Activated CD8-positive, alpha-beta memory T cell treated with anti-CD3 and anti-CD28 coated beads for 48 hours (primary cell): ENCODE measurements around the gene BPIFB4.
"Not testable (repeated sequence)": the region's sequence is repeated elsewhere in the genome, so short reads cannot be mapped to it uniquely, and the experiment has no call there.

Source experiments
- DNase-seq, 3 experiments: peaks; one replicate each; pipeline ENCODE4 v3.0.0-alpha.2; 2020; ENCODE audit warnings: low read depth in 2 of 3, low spot score in 2 of 3

Gene BPIFB4

GRCh38 chr20:33115501-33115900 lies 36.1 kb downstream of the BPIFB4 start:
- not testable (repeated sequence) for DNase-seq

- no peak for DNase-seq
Measured at GRCh38 chr20:33119725-33120720, 40.6 kb downstream of the BPIFB4 start.

GRCh38 chr20:33120934-33121333 lies 41.5 kb downstream of the BPIFB4 start:
- no peak for DNase-seq

- not testable (repeated sequence) for DNase-seq
Measured at GRCh38 chr20:33122297-33122696, 42.9 kb downstream of the BPIFB4 start.

GRCh38 chr20:33124261-33124660 lies 44.8 kb downstream of the BPIFB4 start:
- no peak for DNase-seq

GRCh38 chr20:33124994-33125393 lies 45.6 kb downstream of the BPIFB4 start:
- no peak for DNase-seq

- no peak for DNase-seq
Measured at GRCh38 chr20:33125983-33126382, 46.5 kb downstream of the BPIFB4 start.

GRCh38 chr20:33127422-33128097 lies 48.1 kb downstream of the BPIFB4 start:
- DNase-seq: no peak

- no peak for DNase-seq
Measured at GRCh38 chr20:33130568-33131061, 51.2 kb downstream of the BPIFB4 start.

- DNase-seq: no peak
Measured at GRCh38 chr20:33131949-33132473, 52.6 kb downstream of the BPIFB4 start.

- DNase-seq: no peak
Measured at GRCh38 chr20:33132513-33133372, 53.3 kb downstream of the BPIFB4 start.

GRCh38 chr20:33133373-33133941 lies 54.0 kb downstream of the BPIFB4 start:
- no peak for DNase-seq

- DNase-seq: no peak
Measured at GRCh38 chr20:33137195-33137594, 57.8 kb downstream of the BPIFB4 start.

- no peak for DNase-seq
Measured at GRCh38 chr20:33139467-33139866, 60.0 kb downstream of the BPIFB4 start.

- DNase-seq: no peak
Measured at GRCh38 chr20:33145521-33145920, 66.1 kb downstream of the BPIFB4 start.

- DNase-seq: no peak
Measured at GRCh38 chr20:33147299-33147698, 67.9 kb downstream of the BPIFB4 start.

GRCh38 chr20:33148040-33148439 lies 68.6 kb downstream of the BPIFB4 start:
- no peak for DNase-seq

- no peak for DNase-seq
Measured at GRCh38 chr20:33154252-33154651, 74.8 kb downstream of the BPIFB4 start.

- no peak for DNase-seq
Measured at GRCh38 chr20:33158637-33159385, 79.4 kb downstream of the BPIFB4 start.

GRCh38 chr20:33159713-33160112 lies 80.3 kb downstream of the BPIFB4 start:
- no peak for DNase-seq
